Stimulated activated CD4-positive, alpha-beta T cell treated with anti-CD3 and anti-CD28 coated beads, Interleukin-2, amount 100 ng/mL, for 24 hours (primary cell): Measurements from ENCODE around the gene KIN.
"Not testable (repeated sequence)": the region's sequence is repeated elsewhere in the genome, so short reads cannot be mapped to it uniquely, and the experiment has no call there.

Source experiments
- DNase-seq, 2 donors: peaks; one replicate each; pipeline ENCODE4 v3.0.0-alpha.2; 2020

Gene KIN

DNA sequence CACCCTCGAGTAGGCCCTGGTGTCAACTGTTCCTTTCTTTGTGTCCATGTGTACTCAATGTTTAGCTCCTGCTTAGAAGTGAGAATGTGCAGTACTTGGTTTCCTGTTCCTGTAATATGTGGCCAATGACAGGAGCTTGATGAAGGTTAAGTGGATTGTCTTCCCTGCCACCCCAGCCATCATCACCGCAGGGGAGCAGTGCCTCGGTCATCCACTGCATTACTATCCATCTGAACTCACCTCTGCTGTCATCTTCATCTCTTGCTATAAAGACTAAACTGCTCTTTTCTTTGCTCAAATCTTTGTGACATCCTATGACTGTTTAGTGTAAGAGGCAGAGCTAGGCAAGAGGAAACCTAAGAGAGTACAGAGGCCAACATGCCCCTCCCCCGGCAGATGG is 69.1 kb downstream of the KIN start:
- no peak for DNase-seq

DNA sequence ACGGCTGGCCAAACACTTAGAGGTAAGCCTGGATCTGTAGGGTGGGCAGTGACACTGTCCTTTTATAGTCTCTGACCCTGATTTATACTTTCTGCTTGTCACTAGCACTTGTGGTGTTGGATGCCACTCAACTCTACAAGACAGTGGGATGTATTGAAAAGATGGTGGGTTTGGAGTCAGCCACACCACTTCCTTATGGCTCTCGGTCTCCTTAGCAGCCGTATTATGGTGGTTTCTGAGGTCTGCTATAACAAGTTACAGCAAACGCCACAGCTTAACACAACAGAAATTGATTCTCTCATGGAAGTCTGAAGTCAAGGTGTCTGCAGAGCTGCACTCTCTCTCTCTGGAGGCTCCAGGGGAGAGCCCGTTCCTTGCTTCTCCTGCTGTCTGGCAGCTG is 70.0 kb downstream of the KIN start:
- no peak for DNase-seq

DNA sequence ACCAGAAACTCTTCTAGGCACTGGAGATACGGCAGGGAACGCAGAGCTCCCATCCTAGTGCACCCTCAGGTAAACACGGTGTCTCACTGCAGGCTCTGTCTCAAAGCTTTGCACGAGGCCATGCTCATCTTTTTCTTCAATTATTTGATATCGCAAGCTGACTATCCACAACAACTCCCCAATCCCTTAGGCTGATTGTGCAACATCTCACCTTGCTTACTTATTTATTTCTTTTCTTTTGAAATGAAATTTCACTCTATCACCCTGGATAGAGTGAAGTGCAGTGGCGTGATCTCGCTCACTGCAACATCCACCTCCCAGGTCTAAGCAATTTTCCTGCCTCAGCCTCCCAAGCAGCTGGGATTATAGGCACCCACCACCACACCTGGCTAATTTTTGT is 72.3 kb downstream of the KIN start:
- no peak for DNase-seq

DNA sequence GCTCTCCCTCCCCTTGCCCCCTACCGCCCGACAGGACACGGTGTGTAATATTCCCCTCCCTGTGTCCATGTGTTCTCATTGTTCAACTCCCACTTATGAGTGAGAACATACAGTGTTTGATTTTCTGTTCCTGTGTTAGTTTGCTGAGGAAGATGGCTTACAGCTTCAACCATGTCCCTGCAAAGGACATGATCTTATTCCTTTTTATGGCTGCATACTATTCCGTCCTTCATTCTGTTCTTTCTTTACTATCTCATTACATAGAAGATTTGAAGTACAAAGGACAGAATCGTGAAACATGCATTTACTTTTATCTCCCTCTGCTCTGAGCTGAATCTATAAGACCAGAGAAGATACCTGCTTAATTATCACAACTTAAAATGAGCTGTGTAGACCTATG is 76.7 kb downstream of the KIN start:
- DNase-seq: not testable (repeated sequence)

DNA sequence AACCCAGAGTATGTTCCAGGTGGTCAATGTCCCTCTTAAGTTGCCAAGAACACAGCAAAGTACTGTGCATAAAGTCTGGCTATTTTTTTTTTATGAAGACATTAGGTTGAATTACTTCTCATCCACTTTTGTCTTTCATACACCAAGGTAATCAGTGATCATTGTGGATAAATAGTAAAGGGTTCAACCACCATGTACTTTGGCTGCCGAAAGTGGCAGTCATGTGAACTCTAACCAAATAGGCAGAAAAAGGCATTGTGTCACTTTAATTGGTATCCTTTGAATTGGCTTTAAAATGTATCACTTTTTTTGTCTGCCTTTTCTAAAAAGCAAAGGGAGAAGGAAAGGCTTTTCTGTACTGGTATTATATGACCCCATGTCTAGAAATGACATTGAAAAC is 77.3 kb downstream of the KIN start:
- DNase-seq: no peak

DNA sequence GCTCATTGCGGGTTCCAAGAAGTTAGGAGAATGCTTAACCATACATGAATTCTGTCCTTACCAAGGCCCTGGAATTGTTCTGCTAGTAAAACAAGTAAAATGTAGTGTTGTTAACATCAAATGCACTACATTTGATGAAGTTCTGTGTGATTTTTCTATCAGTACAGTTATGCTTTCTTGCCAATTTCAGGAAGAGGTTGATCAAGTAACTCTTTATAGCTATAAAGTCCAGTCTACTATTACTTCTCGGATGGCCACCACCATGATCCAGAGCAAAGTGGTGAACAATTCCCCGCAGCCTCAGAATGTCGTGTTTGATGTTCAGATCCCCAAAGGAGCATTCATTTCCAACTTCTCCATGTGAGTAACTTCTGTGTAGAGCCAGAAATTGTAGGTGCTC is 79.0 kb downstream of the KIN start:
- DNase-seq: no peak

DNA sequence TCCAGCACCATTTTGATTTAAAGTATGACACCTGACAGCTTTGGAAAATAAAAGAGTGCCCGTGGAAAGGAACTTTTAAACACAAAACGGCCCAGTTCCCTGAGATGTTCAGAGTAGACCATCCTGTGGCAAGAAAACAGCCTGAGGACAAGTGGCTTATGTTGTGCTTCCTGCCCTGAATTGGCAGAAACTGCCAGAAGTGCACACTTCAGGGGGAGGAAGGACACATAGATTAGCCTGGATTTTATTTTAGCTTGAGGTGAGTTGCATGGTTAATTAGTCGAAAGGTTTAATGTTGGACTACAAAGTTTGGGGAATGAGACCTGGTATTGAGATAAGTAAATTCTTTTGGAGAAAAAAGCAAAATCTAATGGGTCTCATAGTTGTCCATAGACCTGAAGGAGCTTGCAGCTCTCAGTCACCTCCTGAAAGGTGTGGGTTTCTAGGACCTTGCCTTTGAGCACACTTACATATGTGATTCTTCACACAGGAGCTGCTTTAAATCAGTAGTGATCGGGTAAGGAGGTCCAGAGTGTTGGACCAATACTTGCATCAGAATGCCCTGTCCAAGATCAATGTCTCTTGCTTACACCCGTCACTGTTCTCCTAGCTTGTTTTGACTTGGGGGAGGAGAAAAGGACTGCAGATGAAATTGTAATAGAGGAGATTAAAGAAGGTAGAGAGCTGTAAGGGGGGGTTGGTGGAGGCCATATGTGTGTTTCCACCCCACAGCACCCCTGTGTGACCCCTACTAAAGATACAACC is 79.8 kb downstream of the KIN start:
- no peak for DNase-seq

DNA sequence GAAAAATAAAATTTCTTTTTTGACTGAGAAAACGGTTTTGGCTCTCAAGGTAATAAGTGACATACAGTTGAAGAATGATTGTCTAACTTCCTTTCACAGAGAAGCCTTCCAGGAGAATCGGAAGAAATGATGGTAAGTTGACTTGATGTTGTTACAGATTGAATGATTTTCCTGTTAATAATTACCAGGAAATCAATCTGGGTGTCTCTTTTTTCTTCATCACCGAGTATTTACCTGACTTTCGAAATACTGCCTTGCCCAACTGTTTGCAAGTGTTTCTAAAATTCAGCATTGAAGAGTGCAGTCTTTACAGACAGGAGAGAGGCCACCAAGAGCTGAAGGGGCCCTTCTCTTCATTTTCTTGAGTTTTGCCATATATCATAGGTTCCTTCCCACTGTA is 80.7 kb downstream of the KIN start:
- DNase-seq: no peak

DNA sequence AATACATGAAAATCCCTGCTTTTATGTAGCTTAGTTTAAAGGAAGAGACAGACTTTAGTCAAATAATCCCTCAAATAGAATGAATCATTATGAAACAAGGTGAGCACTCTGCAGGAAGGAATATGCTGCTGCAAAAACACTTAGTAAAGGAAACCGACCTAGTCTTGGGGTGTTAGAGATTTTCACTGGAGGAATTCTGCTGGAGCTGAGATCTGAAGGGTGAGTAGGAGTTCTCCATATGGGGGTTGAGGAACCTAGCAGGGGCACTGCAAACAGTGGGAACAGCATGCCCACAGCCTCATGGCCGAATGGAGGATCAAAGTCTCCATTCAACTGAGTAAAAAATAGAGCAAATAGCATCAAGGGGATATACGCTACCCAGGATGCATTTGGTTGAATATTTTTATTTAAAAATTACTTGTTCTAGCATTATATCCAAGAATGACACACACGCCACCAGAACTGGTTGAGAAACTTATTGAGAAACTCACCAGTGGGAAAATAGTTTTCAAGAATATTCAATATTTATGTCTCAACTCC is 81.2 kb downstream of the KIN start:
- DNase-seq: no peak

DNA sequence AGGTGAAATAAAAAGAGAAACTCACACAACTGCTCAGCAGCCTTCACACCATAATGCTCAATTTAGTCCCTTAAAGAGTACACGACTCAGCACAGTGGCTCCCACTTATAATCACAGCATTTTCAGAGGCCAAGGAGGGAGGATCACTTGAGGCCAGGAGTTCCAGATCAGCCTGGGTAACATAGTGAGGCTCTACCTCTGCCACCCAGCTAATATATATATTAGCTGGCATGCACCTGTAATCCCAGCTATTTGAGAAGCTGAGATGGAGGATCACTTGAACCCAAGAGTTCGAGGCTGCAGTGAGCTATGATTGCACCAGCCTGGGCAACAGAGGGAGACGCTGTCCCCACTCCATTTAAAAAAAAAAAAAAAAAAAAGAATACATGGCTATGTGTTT is 82.5 kb downstream of the KIN start:
- DNase-seq: no peak

DNA sequence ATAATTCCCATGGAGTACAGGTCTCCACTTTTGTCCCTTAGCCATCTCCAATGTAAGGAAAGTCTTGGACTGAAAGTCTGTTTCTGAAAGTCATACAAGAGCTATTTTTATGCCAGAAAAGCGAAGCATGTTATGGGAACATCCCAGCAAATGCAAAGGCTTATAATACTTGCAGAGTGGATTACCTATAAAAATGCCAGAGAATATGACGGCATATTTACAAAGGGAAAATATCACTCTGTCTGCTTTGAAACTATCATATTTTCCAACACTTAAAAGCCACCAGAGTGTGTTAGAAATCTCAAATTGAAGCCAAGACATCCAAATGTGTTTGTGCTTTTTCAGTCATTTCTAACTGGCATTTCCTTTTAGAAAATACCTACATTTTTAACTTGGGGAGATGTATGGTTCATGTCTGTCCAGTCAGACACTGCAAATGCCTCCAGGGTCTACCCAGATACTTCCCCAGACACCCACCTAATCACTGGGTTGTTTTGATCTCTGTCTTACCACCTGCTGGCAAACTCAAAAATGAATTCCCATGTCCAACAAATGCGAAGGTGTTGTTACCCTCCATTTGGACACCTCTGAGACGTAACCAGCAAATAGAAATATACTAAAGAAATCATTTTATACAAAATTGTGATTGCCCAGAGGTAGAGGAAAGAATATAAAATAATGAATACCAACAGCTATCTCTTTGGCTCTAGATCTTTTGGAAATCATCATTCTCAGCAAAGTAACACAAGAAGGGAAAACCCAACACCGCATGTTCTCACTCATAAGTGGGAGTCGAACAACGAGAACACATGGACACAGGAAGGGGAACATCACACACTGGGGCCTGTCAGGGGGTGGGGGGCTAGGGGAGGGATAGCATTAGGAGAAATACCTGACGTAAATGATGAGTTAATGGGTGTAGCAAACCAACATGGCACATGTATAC is 83.4 kb downstream of the KIN start:
- no peak for DNase-seq

DNA sequence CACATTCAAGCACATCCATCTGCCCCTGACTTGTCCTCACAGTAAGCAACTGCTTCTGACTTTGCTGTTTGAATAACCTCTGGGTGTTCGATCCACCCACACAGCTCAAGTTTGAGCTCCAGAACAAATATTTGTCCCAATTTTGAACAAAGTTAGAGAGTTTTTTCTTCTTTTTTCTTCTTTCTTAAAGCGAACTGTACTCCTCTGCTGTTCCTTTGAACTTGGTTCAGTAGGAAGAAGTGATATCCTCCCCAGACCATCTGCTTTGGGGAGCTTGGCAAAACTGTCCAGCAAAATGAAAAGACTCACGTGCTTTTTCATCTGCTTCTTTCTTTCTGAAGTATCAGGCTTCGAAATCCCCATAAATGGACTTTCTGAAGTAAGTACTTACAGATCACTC is 84.7 kb downstream of the KIN start, which contains the start of gene ITIH2:
Gene ITIH2 (plus strand): TSS at position 177 of the 400 bp plus-strand sequence. CDS start 119 bp downstream, at position 296.
- DNase-seq: no peak

DNA sequence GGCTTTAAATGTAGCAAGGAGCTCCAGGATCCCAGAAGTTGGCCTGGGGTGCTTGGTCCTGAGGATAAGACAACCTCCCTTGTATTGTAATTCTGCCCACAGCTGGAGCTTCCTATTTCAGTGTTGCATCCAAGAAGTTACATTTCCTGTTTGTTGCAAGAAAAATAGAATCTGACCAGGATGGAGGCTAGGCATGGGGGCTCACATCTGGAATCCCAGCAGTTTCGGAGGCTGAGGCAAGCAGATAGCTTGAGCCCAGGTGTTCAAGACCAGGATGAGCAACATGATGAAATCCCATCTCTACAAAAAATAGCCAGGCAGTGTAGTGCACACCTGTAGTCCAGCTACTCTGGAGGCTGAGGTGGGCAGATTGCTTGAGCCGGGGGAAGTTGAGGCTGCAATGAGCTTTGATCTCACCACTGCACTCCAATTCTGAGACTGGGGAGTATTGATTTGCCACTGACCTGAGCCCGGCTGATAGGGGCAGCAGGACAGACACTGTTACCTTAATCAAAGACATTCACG is 85.4 kb downstream of the KIN start:
- DNase-seq: no peak

DNA sequence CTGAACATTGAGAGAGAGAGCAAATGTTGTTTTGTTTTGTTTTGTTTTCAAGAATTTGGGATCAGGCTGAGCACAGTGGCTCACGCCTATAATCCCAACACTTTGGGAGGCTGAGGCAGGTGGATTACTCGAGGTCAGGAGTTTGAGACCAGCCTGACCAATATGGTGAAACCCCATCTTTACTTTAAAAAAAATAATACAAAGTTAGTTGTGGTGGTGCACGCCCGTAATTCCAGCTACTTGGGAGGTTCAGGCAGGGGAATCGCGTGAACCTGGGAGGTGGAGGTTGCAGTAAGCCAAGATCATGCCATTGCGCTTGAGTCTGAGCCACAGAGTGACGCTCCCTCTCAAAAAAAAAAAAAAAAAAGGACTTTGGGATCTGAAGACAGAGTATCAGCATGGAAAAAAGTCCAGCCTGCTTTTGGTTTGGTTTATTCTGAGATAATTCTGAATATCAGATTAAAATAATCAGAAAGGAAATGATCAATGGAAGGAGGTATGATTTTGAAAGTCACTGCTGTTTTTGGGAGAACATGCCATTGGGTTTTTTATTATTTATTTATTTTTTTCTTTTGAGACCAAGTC is 86.5 kb downstream of the KIN start:
- no peak for DNase-seq
